Neural crest cell (in vitro differentiated cells): Measurements from ENCODE around the gene TTF2. TPM values are rescaled to one million over a fixed set of nuclear protein-coding genes. Genes with fewer than 3 reads are reported as not detected.
A peak's percentile ranks its signal among the peaks of the same experiment; 100 is the strongest.
"Not testable (repeated sequence)": the region's sequence is repeated elsewhere in the genome, so short reads cannot be mapped to it uniquely, and the experiment has no call there.

Experiments used
- DNase-seq: peaks from one replicate; pipeline ENCODE4 v3.0.0; 2021; ENCODE audit warnings: low read depth, mixed read lengths, low spot score
- H3K27ac Mint-ChIP-seq: one replicate; pipeline ENCODE4 v1.8.0; 2021; ENCODE audit warnings: mild to moderate bottlenecking, mixed read lengths; ENCODE audit not compliant: unreplicated experiment
- H3K27me3 Mint-ChIP-seq: 2 replicates; pipeline ENCODE4 v1.8.0; 2021; ENCODE audit warnings: low read depth, mild to moderate bottlenecking, mixed read lengths
- H3K36me3 Mint-ChIP-seq: 2 replicates; pipeline ENCODE4 v1.8.0; 2021; ENCODE audit warnings: low read depth, mild to moderate bottlenecking, mixed read lengths
- H3K4me1 Mint-ChIP-seq: 2 replicates; pipeline ENCODE4 v1.8.0; 2021; ENCODE audit warnings: mixed read lengths
- H3K4me3 Mint-ChIP-seq: one replicate; pipeline ENCODE4 v1.8.0; 2021; ENCODE audit warnings: mild to moderate bottlenecking, mixed read lengths
- H3K9me3 Mint-ChIP-seq: 2 replicates; pipeline ENCODE4 v1.8.0; 2021; ENCODE audit warnings: mixed read lengths
- CTCF ChIP-seq: fragments of 200-600 bp; sonication (generic); conservative IDR thresholded peaks from 2 replicates; pipeline ENCODE4 v1.5.0; 2021; ENCODE audit warnings: antibody characterized with exemption, mild to moderate bottlenecking
- total RNA-seq: library from RNA; stranded (reverse); gene quantifications from 2 replicates; pipeline ENCODE4 v1.2.1, GENCODE V29; 2021

TTF2 gene
- total RNA-seq, 1 donor from 2014 or later, result 66.7 TPM

- H3K36me3 Mint-ChIP-seq, result peaks cover 4% of the 10 kb centered on the region
Measured at GRCh38 chr1:117117697-117118096, 57.6 kb downstream of the TTF2 start.

GRCh38 chr1:117118137-117118536 is 58.0 kb downstream of the TTF2 start:
- H3K36me3 Mint-ChIP-seq, result peaks cover 4% of the 10 kb centered on the region
- no peak overlapping the region for H3K27ac Mint-ChIP-seq
- no peak for DNase-seq
- peak overlapping the region; percentile 36 for H3K4me3 Mint-ChIP-seq
- no peak for TF ChIP-seq CTCF
- H3K4me1 Mint-ChIP-seq, result peaks cover 27% of the 10 kb centered on the region
- H3K9me3 Mint-ChIP-seq, result no peaks in the 10 kb centered on the region
- no peaks in the 10 kb centered on the region for H3K27me3 Mint-ChIP-seq

More at GRCh38 chr1:117117697-117118096, 57.6 kb downstream of the TTF2 start:
- H3K4me3 Mint-ChIP-seq, result no peak overlapping the region
- H3K27me3 Mint-ChIP-seq, result no peaks in the 10 kb centered on the region
- no peaks in the 10 kb centered on the region for H3K9me3 Mint-ChIP-seq
- no peak for DNase-seq
- H3K4me1 Mint-ChIP-seq, result peaks cover 22% of the 10 kb centered on the region
- H3K27ac Mint-ChIP-seq, result no peak overlapping the region
- TF ChIP-seq CTCF, result no peak

- not testable (repeated sequence) for H3K9me3 Mint-ChIP-seq, H3K36me3 Mint-ChIP-seq, DNase-seq, H3K27ac Mint-ChIP-seq, H3K27me3 Mint-ChIP-seq
- H3K4me3 Mint-ChIP-seq, result peak overlapping the region; percentile 71
- H3K4me1 Mint-ChIP-seq, result peaks cover 29% of the 10 kb centered on the region
Measured at GRCh38 chr1:117119144-117119543, 59.0 kb downstream of the TTF2 start.

- peak overlapping the region; percentile 92 for H3K4me3 Mint-ChIP-seq
- no peak for TF ChIP-seq CTCF
- peak overlapping the region; percentile 36 for H3K27ac Mint-ChIP-seq
- H3K36me3 Mint-ChIP-seq, result peaks cover 4% of the 10 kb centered on the region
- peak; percentile 13 for DNase-seq
- H3K9me3 Mint-ChIP-seq, result no peaks in the 10 kb centered on the region
- H3K4me1 Mint-ChIP-seq, result peaks cover 29% of the 10 kb centered on the region
- no peaks in the 10 kb centered on the region for H3K27me3 Mint-ChIP-seq
Measured at GRCh38 chr1:117120774-117121588, 60.9 kb downstream of the TTF2 start.

- Mint-ChIP-seq H3K4me3 (peak within 1 kb of the TSS; percentile 92), H3K27me3 (no peaks in the 10 kb centered on the region), H3K9me3 (no peaks in the 10 kb centered on the region), H3K36me3 (peaks cover under 1% of the 10 kb centered on the region), H3K4me1 (peaks cover 27% of the 10 kb centered on the region), H3K27ac (peak within 1 kb of the TSS; percentile 99)
- TF ChIP-seq CTCF, result peak; percentile 80
- DNase-seq, result peak; percentile 91
Measured at GRCh38 chr1:117121589-117122329, 61.6 kb downstream of the TTF2 start, which contains the start of gene TRIM45. Gene TRIM45, minus strand, starts transcription at chr1:117121749. Its CDS starts 548 bp downstream, at chr1:117121201.
